Activated effector memory CD4-positive, alpha-beta T cell treated with Interleukin-2 at 50 U/mL for 16 hours (primary cell): ENCODE measurements around the gene ICA1L.

Experiments
- DNase-seq: peaks from one replicate; pipeline ENCODE4 v3.0.0-alpha.2; 2020

Gene ICA1L

GRCh38 chr2:202723746-202724145, 147.8 kb downstream of the ICA1L start:
- DNase-seq: no peak
